Neuronal stem cell (in vitro differentiated cells): ENCODE measurements around the gene GTF2F1.
"Not testable (repeated sequence)": the region's sequence is repeated elsewhere in the genome, so short reads cannot be mapped to it uniquely, and the experiment has no call there.

ENCODE experiments used
- DNase-seq: peaks from one replicate; pipeline ENCODE4 v3.0.0-alpha.2; 2013; ENCODE audit warnings: low spot score
- H2AFZ ChIP-seq: one replicate; pipeline ENCODE4 v1.6.1; 2013; ENCODE audit warnings: mild to moderate bottlenecking, low read length, inconsistent platforms
- H2AK5ac ChIP-seq: 2 replicates; pipeline ENCODE4 v1.6.1; 2013; ENCODE audit warnings: low read depth, mild to moderate bottlenecking, inconsistent platforms, low read length, moderate library complexity, mixed read lengths
- H2BK120ac ChIP-seq: 2 replicates; pipeline ENCODE4 v1.6.1; 2013; ENCODE audit warnings: low read depth, mild to moderate bottlenecking, inconsistent platforms, low read length, moderate library complexity, mixed read lengths
- H2BK12ac ChIP-seq: one replicate; pipeline ENCODE4 v1.6.1; 2013; ENCODE audit warnings: low read length, inconsistent platforms
- H2BK15ac ChIP-seq: 2 replicates; pipeline ENCODE4 v1.6.1; 2013; ENCODE audit warnings: mild to moderate bottlenecking, low read length, inconsistent platforms, mixed read lengths
- H2BK5ac ChIP-seq: one replicate; pipeline ENCODE4 v1.6.1; 2013; ENCODE audit warnings: inconsistent platforms, mild to moderate bottlenecking, low read length, moderate library complexity
- H3K14ac ChIP-seq: one replicate; pipeline ENCODE4 v1.6.1; 2013; ENCODE audit warnings: low read length, inconsistent platforms
- H3K18ac ChIP-seq: 2 replicates; pipeline ENCODE4 v1.6.1; 2013; ENCODE audit warnings: low read length, inconsistent platforms
- H3K23ac ChIP-seq: 2 replicates; pipeline ENCODE4 v1.6.1; 2013; ENCODE audit warnings: low read depth, mild to moderate bottlenecking, mixed read lengths, low read length, inconsistent platforms; ENCODE audit not compliant: poor library complexity
- H3K27ac ChIP-seq: replicated peaks from 3 replicates; pipeline ENCODE4 v1.5.1; 2013; ENCODE audit warnings: low read length, inconsistent platforms
- H3K27me3 ChIP-seq, 3 experiments: 2 replicates each; pipeline ENCODE4 v1.6.1; 2013; ENCODE audit warnings: low read length in 3 of 3, mild to moderate bottlenecking in 2 of 3, inconsistent platforms in 1 of 3, low read depth in 1 of 3, mixed read lengths in 1 of 3, moderate library complexity in 1 of 3; ENCODE audit not compliant: control insufficient read depth in 3 of 3, insufficient read depth in 3 of 3
- H3K36me3 ChIP-seq, 2 donors: replicated peaks in 1 of 2; 2 replicates each; pipeline ENCODE4 v1.6.1; 2013; ENCODE audit warnings: low read length in 2 of 2; ENCODE audit not compliant: control insufficient read depth in 2 of 2, insufficient read depth in 2 of 2
- H3K4ac ChIP-seq: 2 replicates; pipeline ENCODE4 v1.6.1; 2013; ENCODE audit warnings: inconsistent platforms, mild to moderate bottlenecking, low read length, moderate library complexity
- H3K4me1 ChIP-seq, 2 donors: 1 replicate in 1 of 2; 2 replicates in 1 of 2; pipeline ENCODE4 v1.6.1; 2013; ENCODE audit warnings: low read length in 2 of 2, low read depth in 1 of 2; ENCODE audit not compliant: control insufficient read depth in 2 of 2, insufficient read depth in 1 of 2
- H3K4me2 ChIP-seq: one replicate; pipeline ENCODE4 v1.6.1; 2013; ENCODE audit warnings: mild to moderate bottlenecking, low read length, inconsistent platforms; ENCODE audit not compliant: insufficient read depth, poor library complexity, severe bottlenecking
- H3K4me3 ChIP-seq, 2 donors: 2 replicates each; pipeline ENCODE4 v1.5.1; 2013; ENCODE audit warnings: low read length in 2 of 2, mild to moderate bottlenecking in 2 of 2, inconsistent platforms in 1 of 2, moderate library complexity in 1 of 2
- H3K79me1 ChIP-seq: one replicate; pipeline ENCODE4 v1.6.1; 2013; ENCODE audit warnings: low read depth, mild to moderate bottlenecking, inconsistent platforms, low read length, moderate library complexity
- H3K9ac ChIP-seq: one replicate; pipeline ENCODE4 v1.6.1; 2013; ENCODE audit warnings: mild to moderate bottlenecking, low read depth, low read length, inconsistent platforms; ENCODE audit not compliant: poor library complexity
- H3K9me3 ChIP-seq, 2 donors: replicated peaks in 1 of 2; 2 replicates each; pipeline versions ENCODE3 to v1.6.1; 2013; ENCODE audit warnings: low read length in 2 of 2, mild to moderate bottlenecking in 2 of 2, inconsistent platforms in 1 of 2, low read depth in 1 of 2, mixed read lengths in 1 of 2, moderate library complexity in 1 of 2; ENCODE audit not compliant: control insufficient read depth in 2 of 2, insufficient read depth in 1 of 2
- H4K8ac ChIP-seq: one replicate; pipeline ENCODE4 v1.6.1; 2013; ENCODE audit warnings: low read depth, mild to moderate bottlenecking, inconsistent platforms, low read length, moderate library complexity
- H4K91ac ChIP-seq: one replicate; pipeline ENCODE4 v1.6.1; 2013; ENCODE audit warnings: low read length, low read depth, mild to moderate bottlenecking, inconsistent platforms; ENCODE audit not compliant: poor library complexity
- WGBS, 2 donors: extraction: QIAGEN DNeasy Blood & Tissue Kit; methylation state at CpG; one replicate each; pipeline ENCODE4 v1.1.7; 2013; ENCODE audit warnings: missing lambda C conversion rate in 2 of 2, mixed read lengths in 1 of 2; ENCODE audit not compliant: insufficient read length in 2 of 2, insufficient replicate concordance in 1 of 2; ENCODE audit errors: extremely low coverage in 2 of 2; 5-methylcytosine and 5-hydroxymethylcytosine counted together

The GTF2F1 gene

GRCh38 chr19:6429419-6430221 is 36.7 kb upstream of the GTF2F1 start:
- H2BK12ac ChIP-seq, result no peak overlapping the region
- peaks cover 0 to 4% of the 10 kb centered on the region in 2 donors for H3K4me1 ChIP-seq
- H3K27me3 ChIP-seq, result peaks cover 0 to 5% (median 4%) of the 10 kb centered on the region in 3 experiments
- no peak overlapping the region for H4K91ac ChIP-seq
- no peak overlapping the region for H2BK15ac ChIP-seq
- no peak overlapping the region for H3K14ac ChIP-seq
- no peak overlapping the region for H3K4ac ChIP-seq
- no peak overlapping the region for H2BK5ac ChIP-seq
- H4K8ac ChIP-seq, result no peak overlapping the region
- H3K4me3 ChIP-seq, result no peak overlapping the region
- H3K9me3 ChIP-seq, result peaks cover 4 to 5% of the 10 kb centered on the region in 2 donors
- H2AK5ac ChIP-seq, result peak overlapping the region; percentile 74
- H3K27ac ChIP-seq, result no peak overlapping the region
- H2AFZ ChIP-seq, result peak overlapping the region; percentile 26
- DNase-seq, result no peak
- H3K9ac ChIP-seq, result no peak overlapping the region
- H3K36me3 ChIP-seq, result peaks cover 0 to 1% of the 10 kb centered on the region in 2 donors
- WGBS, 2 donors, result 93 to 100% methylated on average over 1 of the region's 20 CpGs
- H3K18ac ChIP-seq, result no peak overlapping the region
- no peak overlapping the region for H2BK120ac ChIP-seq
- peaks cover 2% of the 10 kb centered on the region for H3K79me1 ChIP-seq
- no peak overlapping the region for H3K23ac ChIP-seq
- no peak overlapping the region for H3K4me2 ChIP-seq

- not testable (repeated sequence) for H3K9me3 ChIP-seq, H4K8ac ChIP-seq, H2BK120ac ChIP-seq, H3K36me3 ChIP-seq, H3K4me1 ChIP-seq, H3K4ac ChIP-seq, H2BK12ac ChIP-seq, H3K4me3 ChIP-seq, H4K91ac ChIP-seq, H3K27me3 ChIP-seq, H3K27ac ChIP-seq, H3K23ac ChIP-seq, H3K9ac ChIP-seq, H3K4me2 ChIP-seq, H3K79me1 ChIP-seq, H2AFZ ChIP-seq, H3K14ac ChIP-seq, H3K18ac ChIP-seq, H2AK5ac ChIP-seq, DNase-seq, H2BK5ac ChIP-seq, H2BK15ac ChIP-seq
- no CpG with 5 or more reads among the region's 2 CpGs for WGBS, 2 donors
Measured at GRCh38 chr19:6428692-6429418, 35.9 kb upstream of the GTF2F1 start.

GRCh38 chr19:6427131-6427530 is 34.2 kb upstream of the GTF2F1 start:
- WGBS, 2 donors, result no CpG with 5 or more reads among the region's 18 CpGs

More at GRCh38 chr19:6427131-6427530, 34.2 kb upstream of the GTF2F1 start:
- Histone ChIP-seq H3K14ac (peak overlapping the region; percentile 71), H2BK5ac (peak overlapping the region; percentile 53), H4K91ac (no peak overlapping the region), H3K23ac (no peak overlapping the region), H3K27me3 (peaks cover 0 to 5% (median 4%) of the 10 kb centered on the region in 3 experiments), H3K4me3 (no peak overlapping the region), H3K4ac (no peak overlapping the region), H2BK120ac (no peak overlapping the region), H3K4me2 (no peak overlapping the region), H3K4me1 (peaks cover 9% of the 10 kb centered on the region in 2 donors), H2BK15ac (peak overlapping the region; percentile 33), H4K8ac (no peak overlapping the region), H3K27ac (no peak overlapping the region), H2AK5ac (peak overlapping the region; percentile 75), H2AFZ (no peak overlapping the region), H3K9me3 (peaks cover 4 to 5% of the 10 kb centered on the region in 2 donors), H3K79me1 (peaks cover 4% of the 10 kb centered on the region), H2BK12ac (no peak overlapping the region), H3K18ac (peak overlapping the region; percentile 38), H3K36me3 (peaks cover 2 to 13% of the 10 kb centered on the region in 2 donors), H3K9ac (peak overlapping the region; percentile 70)
- DNase-seq, result no peak
